BE2C (cell line): ENCODE results near the gene LAMTOR3.

Source experiments
- DNase-seq: peaks from one replicate; pipeline ENCODE4 v3.0.0-alpha.2; 2020
- H3K27me3 ChIP-seq: fragments of 250-450 bp; sonication (Bioruptor Pico); 2 replicates; pipeline ENCODE4 v1.5.1; 2020; ENCODE audit warnings: mild to moderate bottlenecking
- H3K36me3 ChIP-seq: fragments of 250-450 bp; sonication (Bioruptor Pico); 2 replicates; pipeline ENCODE4 v1.5.1; 2020; ENCODE audit warnings: mild to moderate bottlenecking
- H3K4me1 ChIP-seq: fragments of 250-450 bp; sonication (Bioruptor Pico); 2 replicates; pipeline ENCODE4 v1.5.1; 2020
- H3K4me3 ChIP-seq: 2 replicates; pipeline ENCODE4 v1.5.1; 2011; ENCODE audit warnings: low read depth, low read length
- H3K9me3 ChIP-seq: fragments of 250-450 bp; sonication (Bioruptor Pico); 2 replicates; pipeline ENCODE4 v1.5.1; 2020
- CTCF ChIP-seq: IDR thresholded peaks from 2 replicates; pipeline ENCODE4 v1.5.1; 2012; ENCODE audit warnings: mild to moderate bottlenecking, low read depth, low read length

Gene LAMTOR3

GRCh38 chr4:99917575-99917974 lies 23.3 kb upstream of the LAMTOR3 start:
- Histone ChIP-seq H3K4me1 (no peaks in the 10 kb centered on the region), H3K27me3 (no peaks in the 10 kb centered on the region), H3K36me3 (no peaks in the 10 kb centered on the region; the same call in 1 of the 2 replicates), H3K4me3 (no peak overlapping the region), H3K9me3 (no peaks in the 10 kb centered on the region; the same call in 1 of the 2 replicates)
- no peak for TF ChIP-seq CTCF
- no peak for DNase-seq

GRCh38 chr4:99915449-99915848 lies 21.2 kb upstream of the LAMTOR3 start:
- Histone ChIP-seq H3K36me3 (no peaks in the 10 kb centered on the region), H3K4me1 (no peaks in the 10 kb centered on the region), H3K27me3 (no peaks in the 10 kb centered on the region), H3K4me3 (no peak overlapping the region), H3K9me3 (no peaks in the 10 kb centered on the region; the same call in 1 of the 2 replicates)
- no peak for TF ChIP-seq CTCF
- DNase-seq: no peak

GRCh38 chr4:99894998-99895397 lies 771 bp upstream of the LAMTOR3 start:
- DNase-seq: no peak
- peak overlapping the region; percentile 95 for H3K4me3 ChIP-seq
- no peak for TF ChIP-seq CTCF

GRCh38 chr4:99893839-99894160 lies 427 bp downstream of the LAMTOR3 start:
- no peaks in the 10 kb centered on the region for H3K36me3 ChIP-seq
- no peak for DNase-seq
- H3K4me3 ChIP-seq: peak overlapping the region; percentile 95
- no peaks in the 10 kb centered on the region for H3K27me3 ChIP-seq
- H3K4me1 ChIP-seq: no peaks in the 10 kb centered on the region
- no peaks in the 10 kb centered on the region for H3K9me3 ChIP-seq
- no peak for TF ChIP-seq CTCF

More at GRCh38 chr4:99894998-99895397, 771 bp upstream of the LAMTOR3 start:
- no peaks in the 10 kb centered on the region for H3K9me3 ChIP-seq
- H3K4me1 ChIP-seq: no peaks in the 10 kb centered on the region
- H3K36me3 ChIP-seq: no peaks in the 10 kb centered on the region
- no peaks in the 10 kb centered on the region for H3K27me3 ChIP-seq

- peak overlapping the region; percentile 95 for H3K4me3 ChIP-seq
- no peaks in the 10 kb centered on the region for H3K4me1 ChIP-seq
- no peaks in the 10 kb centered on the region for H3K36me3 ChIP-seq
- no peak for DNase-seq
- no peak for TF ChIP-seq CTCF
- no peaks in the 10 kb centered on the region for H3K27me3 ChIP-seq
- no peaks in the 10 kb centered on the region for H3K9me3 ChIP-seq
These were observed 1.2 kb downstream of the LAMTOR3 start for GRCh38 chr4:99893029-99893428.

- Histone ChIP-seq H3K36me3 (no peaks in the 10 kb centered on the region; the same call in 1 of the 2 replicates), H3K4me1 (no peaks in the 10 kb centered on the region), H3K9me3 (no peaks in the 10 kb centered on the region), H3K4me3 (no peak overlapping the region), H3K27me3 (no peaks in the 10 kb centered on the region)
- TF ChIP-seq CTCF: no peak
- no peak for DNase-seq
These were observed 2.9 kb downstream of the LAMTOR3 start for GRCh38 chr4:99891351-99891750.
